Measurements from ENCODE around the gene SLC7A6.
A peak's percentile ranks its signal among the peaks of the same experiment; 100 is the strongest.

SLC7A6 gene

GRCh38 chr16:68264128-68265077 is at the start of gene SLC7A6:
Gene SLC7A6 (plus strand): TSS chr16:68264526. CDS start chr16:68274727, 10,201 bp downstream.
- Histone ChIP-seq H3K27me3 (ENCODE audit: insufficient read depth, low read length) (no peaks in the 10 kb centered on the region), H3K36me3 (ENCODE audit: insufficient read depth, low read length) (peaks cover 7% of the 10 kb centered on the region; the same call in 1 of the 2 replicates), H3K4me1 (ENCODE audit: control insufficient read depth, insufficient read depth, low read length, unreplicated experiment) (peaks cover 20% of the 10 kb centered on the region), H3K79me2 (ENCODE audit: control insufficient read depth, insufficient read depth, low read length, unreplicated experiment) (peaks cover 34% of the 10 kb centered on the region), H3K4me3 (ENCODE audit: low read depth, low read length) (peak within 1 kb of the TSS; percentile 93), H2AFZ (ENCODE audit: low read length, unreplicated experiment) (peak within 1 kb of the TSS; percentile 78), H3K27ac (ENCODE audit: low read depth, low read length) (peak within 1 kb of the TSS; percentile 75)

GRCh38 chr16:68214726-68215125 is 49.6 kb upstream of the SLC7A6 start:
- H3K4me1 ChIP-seq (ENCODE audit: control insufficient read depth, insufficient read depth, low read length, unreplicated experiment): no peaks in the 10 kb centered on the region
- H3K27me3 ChIP-seq (ENCODE audit: insufficient read depth, low read length): no peaks in the 10 kb centered on the region
- no peak overlapping the region for H3K4me3 ChIP-seq (ENCODE audit: low read depth, low read length)
- H3K27ac ChIP-seq (ENCODE audit: low read depth, low read length): no peak overlapping the region
- peaks cover 13% of the 10 kb centered on the region for H3K79me2 ChIP-seq (ENCODE audit: control insufficient read depth, insufficient read depth, low read length, unreplicated experiment)
- H3K36me3 ChIP-seq (ENCODE audit: insufficient read depth, low read length): no peaks in the 10 kb centered on the region
- H2AFZ ChIP-seq (ENCODE audit: low read length, unreplicated experiment): no peak overlapping the region

- no peak overlapping the region for H3K4me3 ChIP-seq (ENCODE audit: low read depth, low read length)
Observed at GRCh38 chr16:68215302-68215701, 49.0 kb upstream of the SLC7A6 start.

GRCh38 chr16:68216240-68216639 is 48.1 kb upstream of the SLC7A6 start:
- H3K4me3 ChIP-seq (ENCODE audit: low read depth, low read length): no peak overlapping the region
- no peak overlapping the region for H3K27ac ChIP-seq (ENCODE audit: low read depth, low read length)
- H3K4me1 ChIP-seq (ENCODE audit: control insufficient read depth, insufficient read depth, low read length, unreplicated experiment): no peaks in the 10 kb centered on the region
- H3K36me3 ChIP-seq (ENCODE audit: insufficient read depth, low read length): no peaks in the 10 kb centered on the region
- no peak overlapping the region for H2AFZ ChIP-seq (ENCODE audit: low read length, unreplicated experiment)
- peaks cover 13% of the 10 kb centered on the region for H3K79me2 ChIP-seq (ENCODE audit: control insufficient read depth, insufficient read depth, low read length, unreplicated experiment)
- no peaks in the 10 kb centered on the region for H3K27me3 ChIP-seq (ENCODE audit: insufficient read depth, low read length)

More at GRCh38 chr16:68215302-68215701, 49.0 kb upstream of the SLC7A6 start:
- Histone ChIP-seq H3K4me1 (ENCODE audit: control insufficient read depth, insufficient read depth, low read length, unreplicated experiment) (no peaks in the 10 kb centered on the region), H2AFZ (ENCODE audit: low read length, unreplicated experiment) (no peak overlapping the region), H3K36me3 (ENCODE audit: insufficient read depth, low read length) (no peaks in the 10 kb centered on the region), H3K27me3 (ENCODE audit: insufficient read depth, low read length) (no peaks in the 10 kb centered on the region), H3K27ac (ENCODE audit: low read depth, low read length) (no peak overlapping the region), H3K79me2 (ENCODE audit: control insufficient read depth, insufficient read depth, low read length, unreplicated experiment) (peaks cover 13% of the 10 kb centered on the region)

GRCh38 chr16:68217506-68217905 is 46.8 kb upstream of the SLC7A6 start:
- Histone ChIP-seq H3K27me3 (ENCODE audit: insufficient read depth, low read length) (no peaks in the 10 kb centered on the region), H2AFZ (ENCODE audit: low read length, unreplicated experiment) (no peak overlapping the region), H3K4me1 (ENCODE audit: control insufficient read depth, insufficient read depth, low read length, unreplicated experiment) (no peaks in the 10 kb centered on the region), H3K36me3 (ENCODE audit: insufficient read depth, low read length) (no peaks in the 10 kb centered on the region), H3K27ac (ENCODE audit: low read depth, low read length) (no peak overlapping the region), H3K4me3 (ENCODE audit: low read depth, low read length) (no peak overlapping the region), H3K79me2 (ENCODE audit: control insufficient read depth, insufficient read depth, low read length, unreplicated experiment) (peaks cover 4% of the 10 kb centered on the region)

GRCh38 chr16:68219725-68220351 is 44.5 kb upstream of the SLC7A6 start:
- Histone ChIP-seq H3K27ac (ENCODE audit: low read depth, low read length) (no peak overlapping the region), H2AFZ (ENCODE audit: low read length, unreplicated experiment) (no peak overlapping the region), H3K27me3 (ENCODE audit: insufficient read depth, low read length) (no peaks in the 10 kb centered on the region), H3K36me3 (ENCODE audit: insufficient read depth, low read length) (no peaks in the 10 kb centered on the region), H3K4me1 (ENCODE audit: control insufficient read depth, insufficient read depth, low read length, unreplicated experiment) (no peaks in the 10 kb centered on the region), H3K4me3 (ENCODE audit: low read depth, low read length) (no peak overlapping the region), H3K79me2 (ENCODE audit: control insufficient read depth, insufficient read depth, low read length, unreplicated experiment) (no peaks in the 10 kb centered on the region)

GRCh38 chr16:68223072-68223471 is 41.3 kb upstream of the SLC7A6 start:
- Histone ChIP-seq H3K36me3 (ENCODE audit: insufficient read depth, low read length) (no peaks in the 10 kb centered on the region), H3K4me1 (ENCODE audit: control insufficient read depth, insufficient read depth, low read length, unreplicated experiment) (peaks cover 3% of the 10 kb centered on the region), H3K79me2 (ENCODE audit: control insufficient read depth, insufficient read depth, low read length, unreplicated experiment) (no peaks in the 10 kb centered on the region), H2AFZ (ENCODE audit: low read length, unreplicated experiment) (no peak overlapping the region), H3K27me3 (ENCODE audit: insufficient read depth, low read length) (no peaks in the 10 kb centered on the region), H3K27ac (ENCODE audit: low read depth, low read length) (no peak overlapping the region), H3K4me3 (ENCODE audit: low read depth, low read length) (no peak overlapping the region)

- Histone ChIP-seq H3K4me1 (ENCODE audit: control insufficient read depth, insufficient read depth, low read length, unreplicated experiment) (peaks cover 8% of the 10 kb centered on the region), H3K4me3 (ENCODE audit: low read depth, low read length) (no peak overlapping the region), H3K79me2 (ENCODE audit: control insufficient read depth, insufficient read depth, low read length, unreplicated experiment) (no peaks in the 10 kb centered on the region), H3K36me3 (ENCODE audit: insufficient read depth, low read length) (no peaks in the 10 kb centered on the region), H3K27ac (ENCODE audit: low read depth, low read length) (no peak overlapping the region), H2AFZ (ENCODE audit: low read length, unreplicated experiment) (no peak overlapping the region), H3K27me3 (ENCODE audit: insufficient read depth, low read length) (no peaks in the 10 kb centered on the region)
Observed at GRCh38 chr16:68226116-68226515, 38.2 kb upstream of the SLC7A6 start.

GRCh38 chr16:68227183-68227793 is 37.0 kb upstream of the SLC7A6 start:
- Histone ChIP-seq H3K4me1 (ENCODE audit: control insufficient read depth, insufficient read depth, low read length, unreplicated experiment) (peaks cover 8% of the 10 kb centered on the region), H3K4me3 (ENCODE audit: low read depth, low read length) (no peak overlapping the region), H3K79me2 (ENCODE audit: control insufficient read depth, insufficient read depth, low read length, unreplicated experiment) (no peaks in the 10 kb centered on the region), H2AFZ (ENCODE audit: low read length, unreplicated experiment) (no peak overlapping the region), H3K36me3 (ENCODE audit: insufficient read depth, low read length) (no peaks in the 10 kb centered on the region), H3K27ac (ENCODE audit: low read depth, low read length) (no peak overlapping the region), H3K27me3 (ENCODE audit: insufficient read depth, low read length) (no peaks in the 10 kb centered on the region)

GRCh38 chr16:68227850-68228553 is 36.3 kb upstream of the SLC7A6 start:
- Histone ChIP-seq H3K27ac (ENCODE audit: low read depth, low read length) (no peak overlapping the region), H3K36me3 (ENCODE audit: insufficient read depth, low read length) (no peaks in the 10 kb centered on the region), H3K79me2 (ENCODE audit: control insufficient read depth, insufficient read depth, low read length, unreplicated experiment) (no peaks in the 10 kb centered on the region)

More at GRCh38 chr16:68227850-68228553, 36.3 kb upstream of the SLC7A6 start:
- Histone ChIP-seq H3K4me3 (ENCODE audit: low read depth, low read length) (no peak overlapping the region), H2AFZ (ENCODE audit: low read length, unreplicated experiment) (no peak overlapping the region), H3K4me1 (ENCODE audit: control insufficient read depth, insufficient read depth, low read length, unreplicated experiment) (peaks cover 8% of the 10 kb centered on the region), H3K27me3 (ENCODE audit: insufficient read depth, low read length) (no peaks in the 10 kb centered on the region)
